Body of pancreas (tissue), 4 donors: ENCODE measurements around the gene KIZ.

Source experiments
- POLR2A ChIP-seq, 3 donors: fragments of 450-650 bp; IDR thresholded peaks; one replicate each; pipeline ENCODE4 v1.6.1; 2016; ENCODE audit warnings: antibody characterized with exemption in 3 of 3, mild to moderate bottlenecking in 2 of 3
- TF ChIP-seq, protein P1 (sequence below), 7 experiments: fragments of 450-650 bp in 4 of 7; fragments of 200-600 bp in 3 of 7; sonication (generic) in 3 of 7; IDR thresholded peaks; one replicate each; pipeline ENCODE4 v1.5.1; 2016 to 2019; ENCODE audit warnings: antibody characterized with exemption in 7 of 7

DNA sequence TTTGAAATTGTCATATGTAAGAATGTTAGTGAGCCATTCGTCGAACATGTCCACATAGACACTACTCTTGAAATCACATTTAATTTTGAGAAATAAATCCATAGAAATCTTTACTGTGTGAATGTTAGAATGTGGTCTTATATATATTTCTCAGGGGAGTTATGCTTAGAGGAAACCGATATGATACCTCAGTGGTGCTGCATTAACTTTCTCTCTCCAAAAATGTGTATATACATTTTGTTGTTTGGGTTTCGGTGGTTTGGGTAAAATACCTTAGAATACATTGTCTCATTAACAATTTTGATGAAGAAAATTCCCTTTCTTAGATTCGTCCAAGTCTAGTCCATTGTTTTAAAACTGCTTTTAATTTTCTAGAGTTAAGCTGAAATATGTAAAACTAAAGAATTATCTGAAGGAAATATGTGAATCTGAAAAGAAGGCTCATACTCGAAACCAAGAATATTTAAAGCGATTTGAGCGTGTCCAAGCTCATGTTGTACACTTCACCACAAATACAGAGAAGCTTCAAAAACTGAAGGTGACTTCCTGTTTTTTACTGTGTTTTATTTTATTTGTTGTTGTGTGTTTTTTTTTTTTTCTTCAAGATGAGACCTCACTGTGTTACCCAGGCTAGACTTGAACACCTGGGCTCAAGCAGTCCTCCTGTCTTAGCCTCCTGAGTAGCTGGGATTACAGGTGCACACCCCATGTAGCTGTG lies 10.3 kb downstream of the KIZ start:
- TF ChIP-seq, protein P1, sequence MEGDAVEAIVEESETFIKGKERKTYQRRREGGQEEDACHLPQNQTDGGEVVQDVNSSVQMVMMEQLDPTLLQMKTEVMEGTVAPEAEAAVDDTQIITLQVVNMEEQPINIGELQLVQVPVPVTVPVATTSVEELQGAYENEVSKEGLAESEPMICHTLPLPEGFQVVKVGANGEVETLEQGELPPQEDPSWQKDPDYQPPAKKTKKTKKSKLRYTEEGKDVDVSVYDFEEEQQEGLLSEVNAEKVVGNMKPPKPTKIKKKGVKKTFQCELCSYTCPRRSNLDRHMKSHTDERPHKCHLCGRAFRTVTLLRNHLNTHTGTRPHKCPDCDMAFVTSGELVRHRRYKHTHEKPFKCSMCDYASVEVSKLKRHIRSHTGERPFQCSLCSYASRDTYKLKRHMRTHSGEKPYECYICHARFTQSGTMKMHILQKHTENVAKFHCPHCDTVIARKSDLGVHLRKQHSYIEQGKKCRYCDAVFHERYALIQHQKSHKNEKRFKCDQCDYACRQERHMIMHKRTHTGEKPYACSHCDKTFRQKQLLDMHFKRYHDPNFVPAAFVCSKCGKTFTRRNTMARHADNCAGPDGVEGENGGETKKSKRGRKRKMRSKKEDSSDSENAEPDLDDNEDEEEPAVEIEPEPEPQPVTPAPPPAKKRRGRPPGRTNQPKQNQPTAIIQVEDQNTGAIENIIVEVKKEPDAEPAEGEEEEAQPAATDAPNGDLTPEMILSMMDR (IDR thresholded peaks at IDR 0.05) = no peak
- no peak for TF ChIP-seq POLR2A (IDR thresholded peaks at IDR 0.05)
